GM11168 (cell line): Measurements from ENCODE around the gene COMMD4.
"Not testable (repeated sequence)": the region's sequence is repeated elsewhere in the genome, so short reads cannot be mapped to it uniquely, and the experiment has no call there.

Experiments
- in situ Hi-C: fragments of 300-500 bp; cut with MboI; formaldehyde crosslinking; loops from one replicate; pipeline ENCODE4 v1.12.0; 2022; ENCODE audit warnings: low sequenced_read_pairs; ENCODE audit not compliant: unreplicated experiment

The COMMD4 gene

DNA sequence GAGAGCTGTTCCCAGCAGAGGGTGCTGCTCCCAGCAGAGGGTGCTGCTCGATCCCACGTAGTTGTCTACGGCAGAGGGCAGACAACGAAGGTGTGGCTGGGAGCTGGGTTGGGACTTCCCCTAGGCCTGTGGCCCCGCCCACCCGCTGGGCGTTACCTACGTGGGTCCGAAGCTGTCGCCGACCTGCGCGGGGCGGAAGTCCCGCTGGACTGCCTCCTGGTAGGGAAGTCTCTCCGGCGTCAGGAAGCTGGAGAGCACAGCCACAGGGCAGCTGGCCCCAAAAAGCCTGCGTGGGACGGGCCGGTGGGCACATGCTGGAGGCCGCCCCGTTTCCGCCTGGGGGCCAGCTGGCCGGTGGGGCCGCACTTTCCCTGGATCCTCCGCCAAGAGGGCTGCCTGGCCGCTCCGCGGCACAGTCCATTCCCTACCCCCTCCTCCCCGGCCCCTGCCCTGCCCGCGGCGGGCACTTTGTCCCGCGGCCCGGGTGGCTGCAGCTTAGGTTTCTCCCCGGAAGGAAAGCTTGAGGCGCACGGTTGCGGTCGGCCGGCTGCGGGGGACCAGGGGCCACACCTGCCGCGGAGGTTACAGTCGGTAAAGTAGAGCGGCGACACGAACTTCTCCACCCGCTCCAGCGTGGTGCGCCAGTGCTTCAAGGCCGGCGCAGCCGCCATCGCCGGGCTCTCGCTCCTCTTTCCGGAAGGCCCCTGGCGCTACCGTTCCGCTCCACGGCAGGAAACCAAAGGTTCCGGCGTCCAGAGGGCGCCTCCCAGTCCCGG is 32.2 kb downstream of the COMMD4 start, which contains the start of gene MAN2C1:
MAN2C1 (minus strand) TSS at position 695 of the 776 bp plus-strand sequence; CDS start at position 671, 24 bp downstream.
- in situ Hi-C loops: no loop called here

DNA sequence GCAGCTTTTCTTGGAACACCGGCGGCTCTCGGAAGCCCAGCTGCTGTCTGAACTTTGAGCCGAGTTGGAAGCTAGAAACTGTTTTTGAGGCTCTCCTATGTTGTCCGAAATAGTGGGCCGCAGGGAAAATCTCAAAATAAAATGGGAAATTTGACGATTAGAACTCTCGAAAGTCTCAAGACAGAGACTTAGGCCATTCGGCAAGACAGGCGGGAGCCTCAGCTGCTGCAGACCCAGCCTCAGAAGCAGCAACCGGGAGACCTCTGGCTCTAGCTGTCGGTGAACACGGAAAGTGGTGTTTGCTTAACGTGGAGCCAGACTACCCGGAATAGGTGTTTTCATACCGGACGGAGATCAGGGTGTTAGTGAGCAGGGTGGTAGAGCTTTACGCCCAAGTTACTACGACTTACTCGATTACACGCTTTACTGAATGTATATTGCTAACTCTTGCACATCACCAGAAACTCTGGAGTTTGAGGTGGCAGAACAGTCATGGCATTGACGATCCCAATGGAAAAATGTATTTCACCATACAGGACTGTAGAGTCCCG is 32.9 kb downstream of the COMMD4 start:
- in situ Hi-C loops: no loop called here

DNA sequence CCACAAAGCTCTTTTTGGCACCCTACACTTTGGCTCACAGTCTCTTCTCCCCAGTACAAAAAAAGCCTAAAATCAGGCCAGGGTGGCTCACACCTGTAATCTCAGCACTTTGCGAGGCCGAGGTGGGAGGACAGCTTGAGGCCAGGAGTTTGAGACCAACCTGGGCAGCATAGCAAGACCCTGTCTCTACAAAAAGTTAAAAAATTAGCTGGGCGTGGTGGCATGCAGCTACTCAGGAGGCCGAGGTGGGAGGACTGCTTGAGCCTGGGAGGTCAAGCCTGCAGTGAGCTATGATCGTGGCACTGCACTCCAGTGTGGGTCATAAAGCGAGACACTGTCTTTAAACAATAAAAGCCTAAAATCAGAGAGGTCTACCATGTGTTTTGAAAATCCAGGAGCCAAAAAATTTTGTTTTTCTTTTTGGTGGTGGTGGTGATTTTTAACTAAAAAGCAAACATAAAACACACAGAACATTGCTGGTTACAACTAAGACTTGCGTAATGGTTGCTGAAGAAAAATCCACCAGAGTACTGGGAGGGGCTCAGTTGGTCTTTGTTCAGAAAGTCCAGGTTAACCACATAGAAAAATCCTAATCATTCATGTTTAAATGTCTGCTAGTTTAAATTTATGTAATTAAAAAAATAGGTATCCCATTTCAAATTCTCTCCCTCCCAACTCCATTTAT is 34.2 kb downstream of the COMMD4 start:
- in situ Hi-C loops: no loop called here

DNA sequence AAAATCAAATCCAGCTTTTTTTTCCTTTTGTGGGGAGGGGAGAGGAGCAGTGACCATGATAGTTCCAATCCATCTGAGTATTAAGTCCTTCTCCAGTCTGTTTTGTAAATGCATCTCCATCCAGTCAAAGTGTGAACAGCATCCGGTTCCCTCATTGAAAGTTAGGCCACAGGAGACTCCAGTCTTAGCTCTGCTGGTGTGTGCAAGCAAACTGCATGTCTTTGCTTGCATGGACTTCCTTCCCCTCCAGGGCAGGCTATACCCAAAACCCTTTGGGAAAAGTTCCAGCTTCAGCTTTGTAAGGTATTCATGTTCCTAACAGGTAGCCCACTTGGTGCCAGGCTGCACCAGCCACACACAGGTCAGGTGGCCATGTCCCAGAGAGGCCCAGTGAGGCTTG is 35.6 kb downstream of the COMMD4 start:
- in situ Hi-C loops: no loop called here

DNA sequence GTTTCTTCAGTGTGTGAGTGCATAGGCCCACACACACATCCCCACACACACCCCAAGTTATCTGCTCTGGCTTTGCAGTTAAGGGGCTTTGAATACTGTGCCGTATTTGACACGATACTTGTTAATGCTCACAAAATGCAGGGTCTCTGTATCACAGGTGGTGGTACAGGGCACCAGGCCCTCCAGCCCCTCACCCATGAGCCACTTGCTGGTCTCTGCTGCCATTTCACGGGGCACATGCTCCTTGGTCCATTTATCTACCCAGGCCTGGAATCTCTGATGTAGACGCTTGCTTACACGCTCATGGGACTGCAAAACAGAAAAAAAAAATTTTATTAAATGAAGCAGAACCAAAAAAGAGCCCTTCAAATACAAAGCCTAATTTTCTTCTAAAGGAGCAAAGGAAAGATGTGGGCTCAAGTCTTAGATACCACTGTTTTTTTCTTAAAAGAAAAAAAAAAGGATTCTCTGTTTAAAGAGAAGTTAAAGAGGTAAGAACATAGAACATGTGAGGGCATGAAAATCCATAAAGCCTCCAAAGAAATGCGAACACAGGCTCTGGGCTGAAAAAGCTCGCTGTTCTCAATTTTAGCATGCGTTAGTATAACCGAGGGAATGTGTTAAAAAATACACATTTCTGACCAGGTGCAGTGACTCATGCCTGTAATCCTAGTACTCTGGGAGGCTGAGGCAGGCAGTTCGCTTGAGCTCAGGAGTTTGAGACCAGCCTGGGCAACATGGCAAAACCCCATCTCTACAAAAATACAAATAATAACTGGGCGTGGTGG is 36.2 kb downstream of the COMMD4 start:
- in situ Hi-C loops: no loop called here

DNA sequence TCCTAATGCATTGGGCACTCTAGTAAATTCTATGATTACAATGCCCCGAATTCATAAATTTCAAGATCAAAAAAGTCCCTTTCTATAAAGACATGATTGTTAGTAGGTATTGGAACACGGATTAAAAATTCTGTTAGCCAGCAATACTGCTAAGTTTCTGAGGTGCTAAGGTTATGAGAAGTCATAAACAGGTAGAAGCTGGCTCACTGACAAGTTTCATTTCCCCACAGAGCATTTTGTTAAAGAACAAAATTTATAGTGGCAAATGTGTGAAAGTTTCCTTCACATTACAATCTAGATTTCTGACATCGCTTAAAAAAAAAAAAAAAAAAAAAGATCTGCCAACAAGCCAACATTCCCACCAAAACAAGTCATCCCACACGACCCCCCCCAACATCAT is 44.9 kb downstream of the COMMD4 start:
- in situ Hi-C loops: no loop called here

DNA sequence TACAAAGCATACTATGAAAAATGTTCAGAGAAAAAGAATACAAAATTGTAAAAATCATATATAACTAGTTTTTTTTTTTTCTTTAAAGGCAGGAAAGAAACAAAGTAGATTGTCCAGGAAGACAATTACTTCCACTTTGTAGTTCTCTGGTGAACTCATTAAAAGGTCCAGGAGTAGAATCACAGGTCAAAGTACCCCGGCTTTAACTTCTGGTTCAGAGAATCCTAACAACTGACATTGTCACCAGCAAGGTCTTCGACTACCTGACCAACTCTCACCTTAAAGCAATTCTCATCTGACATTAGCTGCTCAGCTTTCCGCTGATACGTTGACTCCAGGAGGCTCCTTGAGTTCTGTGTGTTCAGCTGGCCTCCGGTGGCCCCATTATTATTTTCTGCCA is 48.1 kb downstream of the COMMD4 start:
- in situ Hi-C loops: not testable (repeated sequence)
